Glomerular visceral epithelial cell (primary cell): ENCODE measurements around the gene RABL6.
"Not testable (repeated sequence)": the region's sequence is repeated elsewhere in the genome, so short reads cannot be mapped to it uniquely, and the experiment has no call there.

Source experiments
- DNase-seq: peaks from one replicate; pipeline ENCODE4 v3.0.0-alpha.2; 2016; ENCODE audit errors: extremely low spot score

Gene RABL6

DNA sequence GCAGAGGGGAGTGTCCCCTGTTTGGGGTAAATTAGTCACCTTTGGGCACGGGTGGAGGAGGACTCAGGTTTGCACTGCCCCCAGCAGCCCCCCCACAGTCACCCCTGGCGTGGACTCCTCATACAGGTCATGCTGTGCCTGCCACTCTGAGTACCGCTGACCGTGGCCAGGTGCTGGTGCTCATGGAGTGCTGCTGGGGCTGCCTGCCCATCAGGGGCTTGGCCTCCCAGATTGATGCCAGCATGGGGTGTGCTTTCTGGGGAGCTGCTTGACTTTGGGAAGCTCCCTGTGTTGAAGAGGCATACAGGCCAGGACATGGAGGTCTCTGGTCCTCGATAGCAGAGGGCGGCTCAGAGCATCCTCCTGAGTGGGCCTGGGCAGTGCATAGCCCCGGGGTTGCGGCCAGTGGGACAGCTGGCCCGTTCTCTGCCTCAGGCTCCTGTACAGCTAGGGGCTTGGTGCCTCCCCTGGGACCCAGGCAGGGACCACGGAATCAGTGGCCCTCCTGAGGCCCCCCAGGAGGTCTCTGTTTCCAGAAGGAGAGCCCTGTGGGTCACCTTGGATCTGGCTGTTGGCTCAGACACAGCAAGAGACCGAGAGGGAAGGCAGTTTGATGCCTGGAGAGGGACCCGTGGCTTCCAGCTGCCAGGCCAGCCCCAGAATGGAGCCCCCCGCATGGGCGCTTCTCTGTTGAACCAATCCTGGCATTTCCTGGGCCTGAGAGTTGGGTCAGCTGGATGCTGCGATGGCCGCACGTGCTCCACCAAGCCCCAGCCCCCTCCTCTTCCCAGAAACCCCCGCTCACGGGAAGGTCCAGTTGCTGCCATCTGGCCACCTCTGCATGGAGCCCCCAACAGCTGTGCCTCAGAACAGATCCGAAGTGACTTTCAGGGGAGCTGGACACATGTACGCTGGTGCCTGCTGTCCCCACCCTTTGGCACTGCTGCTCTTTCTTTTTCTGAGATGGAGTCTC, 28.5 kb downstream of the RABL6 start:
- DNase-seq = no peak

GRCh38 chr9:136837146-136837855, 29.6 kb downstream of the RABL6 start:
- no peak for DNase-seq

- not testable (repeated sequence) for DNase-seq
These were observed 30.1 kb downstream of the RABL6 start for GRCh38 chr9:136837856-136838277.

DNA sequence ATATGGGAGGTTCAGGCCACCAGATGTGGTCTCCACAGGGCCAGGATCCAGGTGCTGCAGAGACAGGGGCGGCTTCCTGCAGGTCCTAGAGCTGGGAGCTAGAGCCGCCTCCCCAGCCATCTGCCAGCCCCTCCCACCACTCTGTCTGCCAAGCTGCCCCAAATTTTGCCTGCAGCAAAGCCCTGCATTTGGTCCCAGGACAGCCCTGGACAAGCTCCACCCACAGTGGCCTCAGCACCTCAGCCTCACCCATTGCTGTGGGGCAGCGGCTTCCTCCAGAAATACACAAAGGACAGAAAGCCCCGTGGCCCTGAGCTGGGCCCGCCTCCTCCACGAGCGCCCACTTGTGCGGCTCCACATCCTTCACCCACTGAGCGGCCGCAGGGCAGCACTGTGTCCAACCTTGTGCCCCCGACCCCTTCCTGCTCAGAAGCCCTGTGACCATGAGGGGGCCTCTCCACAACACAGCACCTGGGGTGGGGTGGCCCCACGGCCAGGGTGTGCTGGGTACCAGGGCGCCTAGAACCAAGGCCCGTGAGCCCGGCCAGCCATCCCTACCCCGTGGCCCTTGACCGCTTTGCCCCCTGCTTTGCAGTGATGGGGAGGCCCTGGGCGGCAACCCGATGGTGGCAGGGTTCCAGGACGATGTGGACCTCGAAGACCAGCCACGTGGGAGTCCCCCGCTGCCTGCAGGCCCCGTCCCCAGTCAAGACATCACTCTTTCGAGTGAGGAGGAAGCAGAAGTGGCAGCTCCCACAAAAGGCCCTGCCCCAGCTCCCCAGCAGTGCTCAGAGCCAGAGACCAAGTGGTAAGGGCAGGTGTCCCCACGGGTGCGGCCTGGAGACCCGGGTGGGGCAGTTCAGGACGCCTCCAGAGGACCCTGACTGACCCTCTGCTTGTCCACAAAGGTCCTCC, 30.8 kb downstream of the RABL6 start:
- no peak for DNase-seq

- DNase-seq = no peak
These were observed 31.7 kb downstream of the RABL6 start for GRCh38 chr9:136839229-136840139.

DNA sequence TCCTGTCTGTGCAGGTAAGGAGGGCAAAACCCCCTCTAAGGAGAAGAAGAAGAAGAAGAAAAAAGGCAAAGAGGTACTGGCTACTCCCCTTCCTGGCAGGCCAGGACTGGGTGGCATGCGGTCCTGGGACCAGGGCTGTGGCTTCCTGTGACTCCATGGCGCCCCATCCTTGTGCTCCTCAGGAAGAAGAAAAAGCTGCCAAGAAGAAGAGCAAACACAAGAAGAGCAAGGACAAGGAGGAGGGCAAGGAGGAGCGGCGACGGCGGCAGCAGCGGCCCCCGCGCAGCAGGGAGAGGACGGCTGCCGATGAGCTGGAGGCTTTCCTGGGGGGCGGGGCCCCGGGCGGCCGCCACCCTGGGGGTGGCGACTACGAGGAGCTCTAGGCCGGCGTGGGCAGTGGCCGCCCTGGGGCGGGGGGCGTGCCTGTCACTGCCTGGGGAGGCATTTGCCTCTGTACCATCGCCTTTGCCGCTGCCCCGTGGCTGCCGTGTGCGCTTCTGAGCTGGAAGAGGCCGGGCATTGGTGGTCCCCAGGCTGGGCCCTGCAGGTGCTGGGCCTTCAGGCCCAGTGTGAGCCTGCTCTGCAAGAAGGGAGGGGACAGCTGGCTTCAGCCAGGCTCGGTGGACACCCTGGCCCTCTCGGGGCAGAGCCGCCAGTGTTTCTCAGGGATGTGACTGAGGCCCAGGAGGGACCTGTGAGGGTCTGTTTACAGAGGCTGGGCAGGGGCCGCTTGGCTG, 32.6 kb downstream of the RABL6 start:
- no peak for DNase-seq

GRCh38 chr9:136840877-136841645, 33.3 kb downstream of the RABL6 start:
- peak; percentile 86 for DNase-seq

DNA sequence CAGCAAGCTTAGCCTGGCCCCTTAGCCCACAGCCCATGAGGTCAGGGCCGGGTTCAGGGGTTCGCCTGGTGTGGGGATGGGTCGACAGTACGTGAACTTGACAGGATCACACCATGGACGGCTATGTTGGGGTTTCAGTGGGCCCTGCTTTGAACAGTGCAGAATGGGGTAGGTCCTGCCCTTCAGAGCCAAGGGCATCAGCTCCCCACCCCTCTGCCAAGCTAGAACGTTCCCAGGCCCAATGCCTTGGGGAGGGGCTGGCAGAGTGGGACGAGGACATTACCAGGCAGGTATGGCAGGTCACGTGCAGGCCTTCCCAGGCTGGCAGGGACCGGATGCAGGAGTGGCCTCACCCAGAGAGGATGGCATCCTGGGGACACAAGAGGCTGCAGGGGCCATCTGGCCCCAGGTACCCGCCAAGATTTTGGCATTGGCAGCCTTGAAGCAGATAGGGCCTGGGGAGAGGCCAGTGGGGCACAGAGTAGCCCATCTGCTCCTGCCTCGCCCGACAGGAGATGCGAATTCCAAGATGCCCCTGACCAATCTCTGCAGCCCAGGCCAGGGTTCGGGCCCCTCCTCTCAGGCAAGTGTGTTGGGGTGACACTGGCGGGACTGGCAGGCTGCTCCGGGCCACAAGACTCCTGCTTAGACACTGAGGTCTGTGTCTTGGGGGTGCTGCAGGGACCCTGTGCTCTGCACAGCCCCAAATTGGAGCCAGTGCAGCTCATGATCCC, 34.1 kb downstream of the RABL6 start:
- not testable (repeated sequence) for DNase-seq

DNA sequence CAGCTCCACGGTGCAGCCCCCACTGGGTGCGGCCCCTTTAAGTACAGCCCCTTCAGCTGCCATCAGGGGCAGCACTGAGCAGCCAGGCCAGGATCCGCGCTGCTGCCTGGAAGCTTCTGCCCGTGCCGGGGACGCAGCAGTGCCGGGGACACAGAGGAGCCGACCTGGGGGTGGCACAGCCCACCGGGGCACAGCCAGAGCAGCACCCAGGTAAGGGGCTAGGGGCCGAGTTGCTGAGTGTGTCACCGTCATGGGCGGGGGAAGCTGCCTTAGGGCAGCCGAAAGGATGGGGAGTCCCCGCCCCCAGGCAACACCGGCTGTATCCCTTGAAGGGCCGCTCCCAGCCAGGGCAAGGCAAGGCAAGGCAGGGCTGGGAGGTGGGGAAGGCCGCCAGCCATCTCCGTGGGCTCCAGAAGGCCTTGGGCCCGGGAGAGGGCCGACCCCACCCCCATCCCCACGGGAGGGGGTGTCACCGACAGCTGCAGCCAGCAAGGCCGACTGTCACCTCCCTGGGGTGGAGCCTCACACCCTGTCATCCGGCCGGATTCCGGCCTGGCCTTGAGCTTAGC, 34.7 kb downstream of the RABL6 start, which contains the start of gene AJM1:
Gene AJM1, plus strand, starts transcription at position 99 of the 569 bp plus-strand sequence. CDS start 1,937 bp downstream, outside the sequence.
- peak; percentile 82 for DNase-seq

GRCh38 chr9:136843159-136843800, 35.5 kb downstream of the RABL6 start:
- DNase-seq = not testable (repeated sequence)

DNA sequence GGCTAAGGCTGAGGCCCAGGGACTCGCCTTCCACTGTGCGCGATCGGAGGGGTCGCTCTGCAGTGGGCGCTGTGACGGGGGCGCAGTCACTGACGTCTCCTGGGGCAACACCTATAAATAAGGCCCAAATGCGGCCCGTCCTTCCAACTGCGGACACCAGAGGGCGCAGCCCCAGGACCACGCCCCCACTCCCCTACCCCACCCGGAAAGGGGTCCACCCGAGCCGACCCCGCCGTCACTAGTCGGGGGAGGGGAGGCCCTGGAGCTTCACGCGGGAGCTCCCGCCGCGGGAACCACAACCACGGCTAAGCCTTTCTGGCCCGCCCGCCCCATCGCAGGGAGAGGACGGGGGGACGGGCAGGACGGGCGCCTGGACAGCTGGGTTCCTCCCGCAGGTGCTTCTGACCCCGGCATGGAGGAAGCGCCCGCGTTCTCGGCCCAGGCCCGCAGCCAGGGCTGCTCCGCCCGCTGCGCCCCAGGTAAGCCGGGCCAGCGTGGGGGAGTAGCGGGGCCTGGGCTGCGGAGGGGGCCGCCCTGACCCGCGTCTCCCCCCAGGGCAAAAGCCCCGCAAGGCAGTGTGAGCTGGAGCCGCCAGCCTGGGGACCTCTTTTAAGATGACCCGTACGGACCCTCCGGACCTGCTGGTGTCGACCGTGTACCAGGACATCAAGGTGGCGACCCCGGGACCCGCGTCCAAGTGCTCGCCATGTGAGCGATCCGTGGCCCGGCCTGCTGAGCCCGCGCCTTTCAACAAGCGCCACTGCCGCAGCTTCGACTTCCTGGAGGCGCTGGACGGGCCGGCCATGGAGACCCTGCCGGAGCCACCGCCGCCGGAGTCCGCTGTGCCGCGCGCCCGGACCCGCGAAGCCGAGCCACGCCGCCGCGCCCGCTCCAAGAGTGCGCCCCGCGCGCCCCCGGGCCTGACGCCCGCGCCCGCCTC, 36.3 kb downstream of the RABL6 start:
- DNase-seq = not testable (repeated sequence)

GRCh38 chr9:136844761-136845464, 37.2 kb downstream of the RABL6 start:
- DNase-seq = no peak

DNA sequence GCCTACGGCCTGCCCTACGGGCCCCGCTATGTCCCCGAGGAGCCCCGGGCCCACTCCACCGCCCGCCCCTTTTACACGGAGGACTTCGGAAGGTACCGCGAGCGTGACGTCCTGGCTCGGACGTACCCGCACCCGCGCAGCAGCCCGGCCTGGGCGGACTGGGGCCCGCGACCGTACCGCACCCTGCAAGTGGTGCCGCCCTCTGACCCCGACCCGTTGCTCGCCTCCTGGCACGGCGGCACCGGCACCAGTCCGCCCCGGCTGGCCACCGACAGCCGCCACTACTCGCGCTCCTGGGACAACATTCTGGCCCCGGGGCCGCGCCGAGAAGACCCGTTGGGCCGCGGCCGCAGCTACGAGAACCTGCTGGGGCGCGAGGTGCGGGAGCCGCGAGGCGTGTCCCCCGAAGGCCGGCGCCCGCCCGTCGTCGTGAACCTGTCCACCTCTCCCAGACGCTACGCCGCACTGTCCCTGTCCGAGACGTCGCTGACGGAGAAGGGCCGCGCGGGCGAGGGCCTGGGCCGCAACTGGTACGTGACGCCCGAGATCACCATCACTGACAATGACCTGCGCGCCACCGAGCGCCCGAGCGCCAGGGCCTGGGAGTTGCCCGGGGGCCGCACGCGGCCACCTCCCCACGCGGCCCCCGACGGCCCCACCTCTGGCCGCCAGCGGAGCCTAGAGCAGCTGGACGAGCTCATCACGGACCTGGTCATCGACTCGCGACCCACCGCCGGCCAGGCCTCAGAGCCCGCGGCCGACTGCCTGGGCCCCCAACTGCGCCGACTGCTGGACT, 37.9 kb downstream of the RABL6 start:
- DNase-seq = no peak

DNA sequence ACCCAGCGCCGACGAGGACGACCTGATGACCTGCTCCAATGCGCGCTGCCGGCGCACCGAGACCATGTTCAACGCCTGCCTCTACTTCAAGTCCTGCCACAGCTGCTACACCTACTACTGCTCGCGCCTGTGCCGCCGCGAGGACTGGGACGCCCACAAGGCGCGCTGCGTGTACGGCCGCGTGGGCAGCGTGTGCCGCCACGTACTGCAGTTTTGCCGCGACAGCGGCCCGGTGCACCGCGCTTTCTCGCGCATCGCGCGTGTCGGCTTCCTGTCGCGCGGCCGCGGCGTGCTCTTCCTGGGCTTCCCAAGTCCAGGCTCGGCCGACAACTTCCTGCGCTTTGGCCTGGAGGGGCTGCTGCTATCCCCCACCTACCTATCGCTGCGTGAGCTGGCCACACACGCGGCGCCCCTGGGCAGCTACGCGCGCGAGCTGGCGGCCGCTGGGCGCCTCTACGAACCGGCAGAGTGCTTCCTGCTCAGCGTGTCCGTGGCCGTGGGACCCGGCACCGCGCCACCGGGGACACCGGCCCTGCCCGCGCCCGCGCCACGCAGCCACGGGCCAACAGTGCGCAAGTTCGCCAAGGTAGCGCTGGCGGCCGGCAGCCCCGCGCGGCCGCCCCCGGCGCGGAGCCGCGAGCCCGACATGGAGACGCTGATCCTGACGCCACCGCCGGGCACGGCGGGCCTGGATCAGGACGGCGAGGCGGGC, 38.8 kb downstream of the RABL6 start:
- DNase-seq = no peak
